Activated T-helper 17 cell treated with anti-CD3 and anti-CD28 coated beads, Interleukin-2, amount 50 U/mL, for 72 hours (primary cell): ENCODE data around the gene CBX5. TPM values are rescaled to one million over a fixed set of nuclear protein-coding genes. Genes with fewer than 3 reads are reported as not detected.
"Not testable (repeated sequence)": the region's sequence is repeated elsewhere in the genome, so short reads cannot be mapped to it uniquely, and the experiment has no call there.

Experiments
- ATAC-seq: fragments of 150-1000 bp; cut with Tn5 transposase; replicated peaks from 2 replicates; pipeline ENCODE4 v1.10.0; 2021; ENCODE audit warnings: mild to moderate bottlenecking, moderate library complexity
- H3K27ac Mint-ChIP-seq: one replicate; pipeline ENCODE4 v1.8.0; 2022; ENCODE audit warnings: mixed read lengths
- H3K27me3 Mint-ChIP-seq: one replicate; pipeline ENCODE4 v1.8.0; 2022; ENCODE audit warnings: mixed read lengths
- H3K36me3 Mint-ChIP-seq: one replicate; pipeline ENCODE4 v1.8.0; 2022; ENCODE audit warnings: low read depth, mild to moderate bottlenecking, mixed read lengths
- H3K4me1 Mint-ChIP-seq: one replicate; pipeline ENCODE4 v1.8.0; 2022; ENCODE audit warnings: mixed read lengths
- H3K4me3 Mint-ChIP-seq: one replicate; pipeline ENCODE4 v1.8.0; 2022; ENCODE audit warnings: mild to moderate bottlenecking, mixed read lengths
- H3K9me3 Mint-ChIP-seq: one replicate; pipeline ENCODE4 v1.8.0; 2022; ENCODE audit warnings: mixed read lengths
- total RNA-seq, 2 donors: library from RNA; stranded (reverse); gene quantifications; one replicate each; pipeline ENCODE4 v1.2.3, GENCODE V29; 2022

CBX5 gene
- total RNA-seq, 2 donors from 2014 or later: 82.0 to 89.7 TPM

GRCh38 chr12:54196396-54196795 is 83.5 kb downstream of the CBX5 start:
- no peak overlapping the region for H3K27ac Mint-ChIP-seq
- no peaks in the 10 kb centered on the region for H3K36me3 Mint-ChIP-seq
- H3K9me3 Mint-ChIP-seq: no peaks in the 10 kb centered on the region
- peaks cover 58% of the 10 kb centered on the region for H3K27me3 Mint-ChIP-seq
- no peak overlapping the region for H3K4me3 Mint-ChIP-seq
- no peaks in the 10 kb centered on the region for H3K4me1 Mint-ChIP-seq
- no peak for ATAC-seq

- Mint-ChIP-seq H3K4me1 (no peaks in the 10 kb centered on the region), H3K4me3 (no peak overlapping the region), H3K36me3 (no peaks in the 10 kb centered on the region), H3K9me3 (no peaks in the 10 kb centered on the region), H3K27ac (no peak overlapping the region), H3K27me3 (peaks cover 55% of the 10 kb centered on the region)
- no peak for ATAC-seq
Measured at GRCh38 chr12:54195737-54196347, 84.1 kb downstream of the CBX5 start.

GRCh38 chr12:54195080-54195736 is 84.7 kb downstream of the CBX5 start:
- H3K27me3 Mint-ChIP-seq: peaks cover 54% of the 10 kb centered on the region
- H3K27ac Mint-ChIP-seq: no peak overlapping the region
- H3K4me3 Mint-ChIP-seq: no peak overlapping the region
- H3K36me3 Mint-ChIP-seq: no peaks in the 10 kb centered on the region
- H3K9me3 Mint-ChIP-seq: no peaks in the 10 kb centered on the region
- no peak for ATAC-seq
- no peaks in the 10 kb centered on the region for H3K4me1 Mint-ChIP-seq

DNA sequence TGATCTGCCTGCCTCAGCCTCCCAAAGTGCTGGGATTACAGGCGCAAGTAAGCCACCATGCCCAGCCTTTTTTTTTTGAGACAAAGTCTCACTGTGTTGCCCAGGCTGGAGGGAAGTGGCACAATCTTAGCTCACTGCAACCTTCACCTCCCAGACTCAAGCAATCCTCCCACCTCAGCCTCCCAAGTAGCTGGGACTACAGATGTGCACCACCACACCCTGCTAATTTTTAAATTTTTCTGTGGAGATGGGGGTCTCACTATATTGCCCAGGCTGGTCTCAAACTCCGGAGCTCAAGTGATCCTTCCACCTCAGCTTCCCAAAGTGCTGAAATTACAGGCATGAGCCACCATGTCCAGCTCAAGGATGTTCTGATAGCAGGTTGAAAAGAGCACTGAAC is 85.3 kb downstream of the CBX5 start:
- H3K4me1 Mint-ChIP-seq, H3K4me3 Mint-ChIP-seq, ATAC-seq, H3K36me3 Mint-ChIP-seq, H3K9me3 Mint-ChIP-seq, H3K27ac Mint-ChIP-seq: not testable (repeated sequence)
- peaks cover 48% of the 10 kb centered on the region for H3K27me3 Mint-ChIP-seq

DNA sequence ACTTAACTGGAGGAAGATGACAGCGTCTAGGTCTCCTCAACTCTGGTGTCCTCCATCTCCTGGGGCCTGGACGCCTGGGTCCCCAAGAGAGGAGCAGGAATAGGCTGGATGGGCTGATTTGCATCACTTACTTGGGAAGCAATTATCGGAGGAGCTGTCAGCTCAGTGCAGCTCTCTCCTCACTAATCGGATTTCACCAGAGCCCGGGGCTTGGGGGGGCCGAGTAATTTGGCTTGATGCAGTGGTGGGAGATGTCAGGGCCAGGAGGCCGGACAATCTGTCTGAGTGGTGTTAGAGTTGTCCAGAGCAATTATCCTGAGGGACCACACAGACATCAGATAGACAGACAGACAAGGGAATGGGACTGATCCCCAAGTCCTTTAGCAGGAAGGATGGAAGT is 86.5 kb downstream of the CBX5 start:
- no peak for ATAC-seq
- peaks cover 42% of the 10 kb centered on the region for H3K27me3 Mint-ChIP-seq
- no peak overlapping the region for H3K27ac Mint-ChIP-seq
- H3K9me3 Mint-ChIP-seq: no peaks in the 10 kb centered on the region
- H3K4me1 Mint-ChIP-seq: no peaks in the 10 kb centered on the region
- no peaks in the 10 kb centered on the region for H3K36me3 Mint-ChIP-seq
- H3K4me3 Mint-ChIP-seq: no peak overlapping the region

DNA sequence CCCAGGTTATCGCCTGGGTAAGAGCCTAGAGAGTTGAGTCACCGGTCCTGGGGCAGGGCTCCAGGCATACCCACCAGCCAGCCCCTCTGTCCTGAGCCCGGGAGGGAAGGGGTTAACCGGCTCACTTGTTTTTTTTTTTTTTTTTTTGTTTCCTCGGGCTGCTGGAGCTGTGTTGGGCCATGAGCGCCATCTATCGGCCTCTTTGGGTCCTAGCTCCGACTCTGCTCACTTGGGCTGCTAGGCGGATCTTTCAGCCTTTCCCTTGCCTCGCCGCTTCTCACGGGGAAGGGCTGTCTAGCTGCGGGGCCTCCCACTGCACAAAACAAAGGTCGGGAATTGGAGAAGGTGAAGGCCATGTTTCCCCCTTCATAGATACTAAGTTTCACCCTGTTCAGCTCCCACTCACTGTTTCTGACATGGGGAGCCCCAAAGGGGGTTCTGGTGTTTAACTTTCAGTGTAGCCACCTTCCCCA is 88.3 kb downstream of the CBX5 start:
- ATAC-seq: peak; percentile 42
- no peak overlapping the region for H3K27ac Mint-ChIP-seq
- H3K4me3 Mint-ChIP-seq: no peak overlapping the region
- peaks cover 10% of the 10 kb centered on the region for H3K4me1 Mint-ChIP-seq
- peaks cover 30% of the 10 kb centered on the region for H3K27me3 Mint-ChIP-seq
- H3K36me3 Mint-ChIP-seq: peaks cover 5% of the 10 kb centered on the region
- H3K9me3 Mint-ChIP-seq: no peaks in the 10 kb centered on the region

GRCh38 chr12:54191126-54191525 is 88.8 kb downstream of the CBX5 start:
- no peak for ATAC-seq
- H3K27ac Mint-ChIP-seq: no peak overlapping the region
- no peaks in the 10 kb centered on the region for H3K9me3 Mint-ChIP-seq

DNA sequence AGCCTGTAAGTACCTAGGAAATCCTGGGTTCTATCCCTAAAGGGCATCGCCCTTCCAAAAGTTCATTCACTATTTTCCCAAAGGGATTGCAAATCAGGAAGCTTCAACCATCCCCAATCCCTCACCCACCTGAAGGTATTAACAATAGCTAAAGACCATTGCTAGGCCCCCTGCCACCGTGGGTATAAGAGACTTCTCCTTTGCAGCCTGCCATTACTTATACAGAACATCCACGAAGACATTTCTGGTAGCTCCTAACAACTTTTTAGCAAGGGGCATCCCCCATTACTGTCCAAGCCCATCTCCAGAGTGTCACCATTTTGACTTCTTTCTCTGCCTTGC is 90.8 kb downstream of the CBX5 start:
- Mint-ChIP-seq H3K4me1 (peaks cover 15% of the 10 kb centered on the region), H3K4me3 (peak overlapping the region; percentile 81), H3K9me3 (no peaks in the 10 kb centered on the region), H3K27me3 (peaks cover 15% of the 10 kb centered on the region), H3K36me3 (peaks cover 17% of the 10 kb centered on the region), H3K27ac (peak overlapping the region; percentile 59)
- no peak for ATAC-seq

More at GRCh38 chr12:54191126-54191525, 88.8 kb downstream of the CBX5 start:
- H3K4me1 Mint-ChIP-seq: peaks cover 12% of the 10 kb centered on the region
- peaks cover 9% of the 10 kb centered on the region for H3K36me3 Mint-ChIP-seq
- no peak overlapping the region for H3K4me3 Mint-ChIP-seq
- peaks cover 26% of the 10 kb centered on the region for H3K27me3 Mint-ChIP-seq

GRCh38 chr12:54187075-54187474 is 92.8 kb downstream of the CBX5 start:
- no peak for ATAC-seq
- Mint-ChIP-seq H3K27me3 (peaks cover 3% of the 10 kb centered on the region), H3K4me3 (peak overlapping the region; percentile 81), H3K9me3 (no peaks in the 10 kb centered on the region), H3K4me1 (peaks cover 15% of the 10 kb centered on the region), H3K27ac (no peak overlapping the region), H3K36me3 (peaks cover 24% of the 10 kb centered on the region)

DNA sequence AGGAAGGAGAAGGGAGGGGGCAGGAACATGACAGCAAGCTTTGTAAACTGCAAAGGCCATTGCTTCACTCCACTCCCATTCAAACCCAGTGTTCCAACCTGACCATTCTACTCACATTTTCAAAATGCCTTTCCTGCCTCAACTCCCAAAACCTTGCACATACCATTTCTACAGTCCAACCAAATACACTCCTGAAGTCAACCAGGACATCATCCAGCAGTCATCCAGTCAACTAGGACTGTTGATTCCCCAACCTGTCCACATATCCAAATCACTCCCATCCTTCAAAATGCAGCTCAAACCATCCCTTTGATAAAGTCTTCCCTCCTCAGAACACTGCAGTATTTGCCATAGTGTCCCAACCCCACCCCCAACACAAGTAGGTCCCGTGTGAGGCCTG is 94.0 kb downstream of the CBX5 start:
- H3K36me3 Mint-ChIP-seq: peaks cover 32% of the 10 kb centered on the region
- ATAC-seq: no peak
- peaks cover 15% of the 10 kb centered on the region for H3K4me1 Mint-ChIP-seq

DNA sequence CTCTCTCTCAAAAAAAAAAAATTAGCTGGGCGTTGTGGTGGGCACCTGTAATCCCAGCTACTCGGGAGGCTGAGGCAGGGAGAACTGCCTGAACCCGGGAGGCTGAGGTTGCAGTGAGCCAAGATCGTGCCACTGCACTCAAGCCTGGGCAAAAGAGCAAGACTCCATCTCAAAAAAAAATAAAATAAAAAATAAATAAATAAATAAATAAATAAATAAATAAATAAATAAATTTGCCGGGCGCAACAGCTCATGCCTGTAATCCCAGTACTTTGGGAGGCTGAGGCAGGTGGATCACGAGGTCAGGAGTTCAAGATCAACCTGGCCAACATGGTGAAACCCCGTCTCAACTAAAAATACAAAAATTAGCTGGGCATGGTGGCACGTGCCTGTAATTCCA is 94.6 kb downstream of the CBX5 start:
- not testable (repeated sequence) for H3K9me3 Mint-ChIP-seq, H3K27ac Mint-ChIP-seq, ATAC-seq, H3K4me3 Mint-ChIP-seq, H3K27me3 Mint-ChIP-seq
- Mint-ChIP-seq H3K4me1 (peaks cover 15% of the 10 kb centered on the region), H3K36me3 (peaks cover 32% of the 10 kb centered on the region)

More for the DNA sequence above, 94.0 kb downstream of the CBX5 start:
- Mint-ChIP-seq H3K27ac (no peak overlapping the region), H3K27me3 (peaks cover 3% of the 10 kb centered on the region), H3K9me3 (no peaks in the 10 kb centered on the region), H3K4me3 (no peak overlapping the region)

DNA sequence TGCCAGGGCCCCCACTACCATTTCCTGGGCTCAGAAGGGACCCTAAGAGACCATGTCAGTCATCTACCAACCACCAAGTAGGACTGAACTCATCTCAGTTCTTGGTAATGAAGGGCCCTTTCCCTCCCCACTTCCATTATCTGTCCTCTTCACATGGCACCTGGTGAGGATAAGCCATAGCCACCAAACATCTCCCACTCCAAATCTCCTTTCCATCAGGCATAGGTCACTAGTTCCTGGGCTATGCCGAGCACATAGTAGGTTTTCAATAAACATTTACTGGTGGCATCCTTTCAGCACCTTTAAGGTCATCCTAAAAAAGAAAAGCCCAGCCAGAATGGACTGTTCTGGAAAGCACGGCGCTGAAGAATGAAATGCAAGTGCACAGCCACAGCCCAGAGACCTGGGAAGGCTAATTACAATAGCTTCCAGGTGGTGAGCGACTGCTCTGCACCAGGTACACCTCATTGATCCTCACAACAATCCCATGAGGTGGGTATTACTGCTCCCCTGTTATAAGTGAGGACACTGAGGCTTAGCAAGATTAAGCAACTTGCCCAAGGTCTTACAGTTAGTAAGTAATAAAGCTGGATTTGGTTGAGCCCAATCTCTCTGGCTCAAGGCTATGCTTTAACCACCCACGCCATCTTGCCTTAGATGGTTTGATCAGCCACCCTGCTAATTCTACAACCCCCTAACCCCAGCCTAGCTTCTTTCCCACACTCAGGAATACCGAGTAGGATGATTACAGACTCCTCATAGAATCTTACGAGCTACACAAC is 95.7 kb downstream of the CBX5 start:
- H3K4me1 Mint-ChIP-seq: peaks cover 15% of the 10 kb centered on the region
- H3K9me3 Mint-ChIP-seq: no peaks in the 10 kb centered on the region
- no peak for ATAC-seq
- H3K27me3 Mint-ChIP-seq: no peaks in the 10 kb centered on the region
- no peak overlapping the region for H3K27ac Mint-ChIP-seq
- H3K36me3 Mint-ChIP-seq: peaks cover 32% of the 10 kb centered on the region
- no peak overlapping the region for H3K4me3 Mint-ChIP-seq

DNA sequence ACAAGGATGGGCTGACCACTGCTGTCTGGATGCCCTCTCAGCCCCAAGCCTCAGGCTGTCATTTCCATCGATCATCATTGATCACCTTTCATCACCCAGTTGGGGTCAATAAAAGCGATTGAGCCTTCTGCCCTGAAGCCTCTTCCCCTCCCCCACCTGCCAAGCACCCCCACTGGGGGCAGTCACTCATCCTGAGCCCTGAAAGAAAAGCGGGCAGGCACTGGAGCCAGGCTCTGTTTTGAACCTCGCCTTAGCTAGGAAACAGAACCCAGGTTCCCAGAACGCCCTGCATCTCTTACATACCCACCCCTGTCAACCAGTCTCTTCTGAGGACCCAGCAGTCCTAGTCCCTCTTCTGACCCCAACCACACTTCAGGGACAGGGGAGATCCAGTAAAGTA is 96.9 kb downstream of the CBX5 start:
- H3K4me1 Mint-ChIP-seq: peaks cover 15% of the 10 kb centered on the region
- no peaks in the 10 kb centered on the region for H3K9me3 Mint-ChIP-seq
- H3K36me3 Mint-ChIP-seq: peaks cover 32% of the 10 kb centered on the region
- H3K4me3 Mint-ChIP-seq: no peak overlapping the region
- no peak for ATAC-seq
- H3K27ac Mint-ChIP-seq: no peak overlapping the region
- H3K27me3 Mint-ChIP-seq: no peaks in the 10 kb centered on the region

DNA sequence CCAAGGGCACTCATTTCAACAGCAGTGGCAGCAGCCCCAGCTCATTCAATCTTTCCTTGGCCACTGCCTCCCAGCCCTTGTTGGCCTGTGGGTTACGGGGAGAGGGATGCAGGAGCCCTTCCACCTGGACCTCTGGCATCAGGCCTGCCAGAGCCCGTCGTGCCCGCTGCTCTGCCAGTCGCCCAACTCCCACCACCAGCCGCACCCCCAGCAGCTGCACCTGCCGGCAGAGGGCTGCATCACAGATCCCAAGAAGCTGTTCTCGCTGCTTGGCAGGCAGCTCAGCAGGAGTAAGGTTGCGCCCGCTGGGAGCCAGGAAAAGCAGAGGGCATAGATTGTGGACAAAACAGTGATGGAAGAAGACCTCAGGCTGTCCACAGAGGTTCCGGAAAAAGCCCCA is 97.8 kb downstream of the CBX5 start:
- Mint-ChIP-seq H3K9me3 (no peaks in the 10 kb centered on the region), H3K4me3 (no peak overlapping the region), H3K36me3 (peaks cover 30% of the 10 kb centered on the region), H3K27ac (no peak overlapping the region), H3K4me1 (peaks cover 8% of the 10 kb centered on the region), H3K27me3 (no peaks in the 10 kb centered on the region)
- no peak for ATAC-seq
